GM21619 (cell line): ENCODE results near the gene FDCSP.
A peak's percentile ranks its signal among the peaks of the same experiment; 100 is the strongest.
"Not testable (repeated sequence)": the region's sequence is repeated elsewhere in the genome, so short reads cannot be mapped to it uniquely, and the experiment has no call there.

Experiments
- ATAC-seq: cut with Tn5 transposase; IDR thresholded peaks from one replicate; pipeline ENCODE4 v1.9.1; 2021; ENCODE audit not compliant: unreplicated experiment

The FDCSP gene

GRCh38 chr4:70225824-70226223, at the start of gene FDCSP:
FDCSP (plus strand) TSS chr4:70226124; CDS start chr4:70231195, 5,071 bp downstream.
- no peak for ATAC-seq

GRCh38 chr4:70177090-70177489, 48.8 kb upstream of the FDCSP start:
- ATAC-seq, result no peak

- ATAC-seq, result no peak
Measured at GRCh38 chr4:70178075-70178660, 47.8 kb upstream of the FDCSP start.

GRCh38 chr4:70179811-70180210, 46.1 kb upstream of the FDCSP start:
- ATAC-seq, result no peak

GRCh38 chr4:70181864-70182263, 44.1 kb upstream of the FDCSP start:
- no peak for ATAC-seq

- no peak for ATAC-seq
Measured at GRCh38 chr4:70182517-70183167, 43.3 kb upstream of the FDCSP start.

- peak; percentile 88 for ATAC-seq
Measured at GRCh38 chr4:70183168-70183939, 42.6 kb upstream of the FDCSP start.

- no peak for ATAC-seq
Measured at GRCh38 chr4:70183940-70184246, 42.0 kb upstream of the FDCSP start.

- ATAC-seq, result no peak
Measured at GRCh38 chr4:70187216-70187615, 38.7 kb upstream of the FDCSP start.

GRCh38 chr4:70190579-70190978, 35.3 kb upstream of the FDCSP start:
- ATAC-seq, result no peak

- ATAC-seq, result no peak
Measured at GRCh38 chr4:70191647-70192046, 34.3 kb upstream of the FDCSP start.

GRCh38 chr4:70192895-70193294, 33.0 kb upstream of the FDCSP start:
- ATAC-seq, result no peak

- no peak for ATAC-seq
Measured at GRCh38 chr4:70195425-70195824, 30.5 kb upstream of the FDCSP start, which contains the start of gene ODAM. ODAM (plus strand) TSS chr4:70195725; CDS start chr4:70196544, 819 bp downstream.

- no peak for ATAC-seq
Measured at GRCh38 chr4:70196857-70197256, 29.1 kb upstream of the FDCSP start.

- no peak for ATAC-seq
Measured at GRCh38 chr4:70197842-70198241, 28.1 kb upstream of the FDCSP start.

- ATAC-seq, result no peak
Measured at GRCh38 chr4:70203601-70204000, 22.3 kb upstream of the FDCSP start.

GRCh38 chr4:70212752-70213151, 13.2 kb upstream of the FDCSP start:
- ATAC-seq, result not testable (repeated sequence)

- ATAC-seq, result not testable (repeated sequence)
Measured at GRCh38 chr4:70216109-70216508, 9.8 kb upstream of the FDCSP start.

GRCh38 chr4:70216550-70216949, 9.4 kb upstream of the FDCSP start:
- ATAC-seq, result not testable (repeated sequence)

GRCh38 chr4:70221389-70221788, 4.5 kb upstream of the FDCSP start:
- ATAC-seq, result not testable (repeated sequence)

GRCh38 chr4:70221818-70222217, 4.1 kb upstream of the FDCSP start:
- ATAC-seq, result not testable (repeated sequence)

- no peak for ATAC-seq
Measured at GRCh38 chr4:70236125-70236524, 10.2 kb downstream of the FDCSP start.
